PC-3 (cell line): Measurements from ENCODE around the gene TMC7.

Experiments
- CTCF ChIP-seq: fragments of 300-600 bp; sonication (generic); conservative IDR thresholded peaks from 2 replicates; pipeline ENCODE4 v1.5.1; 2017; ENCODE audit warnings: antibody characterized with exemption, low read depth, mild to moderate bottlenecking, low read length
- EZH2phosphoT487 ChIP-seq: fragments of 300-600 bp; sonication (generic); IDR thresholded peaks from 2 replicates; pipeline ENCODE4 v1.6.1; 2018; ENCODE audit warnings: mild to moderate bottlenecking, antibody characterized with exemption, low read length, borderline replicate concordance

- no peak for TF ChIP-seq CTCF
- TF ChIP-seq EZH2phosphoT487: no peak
These were observed 89.6 kb downstream of the TMC7 start for GRCh38 chr16:19073344-19073743.
